ENCODE measurements around the gene CCT2. TPM values are rescaled to one million over a fixed set of nuclear protein-coding genes. Genes with fewer than 3 reads are reported as not detected.

CCT2 gene
- total and polyA plus RNA-seq, 2 of the 8 experiments (the other 6 are each of a cell fraction or from before 2014, with no cell fraction given) = 244 to 419 TPM

- TF ChIP-seq, protein P1, sequence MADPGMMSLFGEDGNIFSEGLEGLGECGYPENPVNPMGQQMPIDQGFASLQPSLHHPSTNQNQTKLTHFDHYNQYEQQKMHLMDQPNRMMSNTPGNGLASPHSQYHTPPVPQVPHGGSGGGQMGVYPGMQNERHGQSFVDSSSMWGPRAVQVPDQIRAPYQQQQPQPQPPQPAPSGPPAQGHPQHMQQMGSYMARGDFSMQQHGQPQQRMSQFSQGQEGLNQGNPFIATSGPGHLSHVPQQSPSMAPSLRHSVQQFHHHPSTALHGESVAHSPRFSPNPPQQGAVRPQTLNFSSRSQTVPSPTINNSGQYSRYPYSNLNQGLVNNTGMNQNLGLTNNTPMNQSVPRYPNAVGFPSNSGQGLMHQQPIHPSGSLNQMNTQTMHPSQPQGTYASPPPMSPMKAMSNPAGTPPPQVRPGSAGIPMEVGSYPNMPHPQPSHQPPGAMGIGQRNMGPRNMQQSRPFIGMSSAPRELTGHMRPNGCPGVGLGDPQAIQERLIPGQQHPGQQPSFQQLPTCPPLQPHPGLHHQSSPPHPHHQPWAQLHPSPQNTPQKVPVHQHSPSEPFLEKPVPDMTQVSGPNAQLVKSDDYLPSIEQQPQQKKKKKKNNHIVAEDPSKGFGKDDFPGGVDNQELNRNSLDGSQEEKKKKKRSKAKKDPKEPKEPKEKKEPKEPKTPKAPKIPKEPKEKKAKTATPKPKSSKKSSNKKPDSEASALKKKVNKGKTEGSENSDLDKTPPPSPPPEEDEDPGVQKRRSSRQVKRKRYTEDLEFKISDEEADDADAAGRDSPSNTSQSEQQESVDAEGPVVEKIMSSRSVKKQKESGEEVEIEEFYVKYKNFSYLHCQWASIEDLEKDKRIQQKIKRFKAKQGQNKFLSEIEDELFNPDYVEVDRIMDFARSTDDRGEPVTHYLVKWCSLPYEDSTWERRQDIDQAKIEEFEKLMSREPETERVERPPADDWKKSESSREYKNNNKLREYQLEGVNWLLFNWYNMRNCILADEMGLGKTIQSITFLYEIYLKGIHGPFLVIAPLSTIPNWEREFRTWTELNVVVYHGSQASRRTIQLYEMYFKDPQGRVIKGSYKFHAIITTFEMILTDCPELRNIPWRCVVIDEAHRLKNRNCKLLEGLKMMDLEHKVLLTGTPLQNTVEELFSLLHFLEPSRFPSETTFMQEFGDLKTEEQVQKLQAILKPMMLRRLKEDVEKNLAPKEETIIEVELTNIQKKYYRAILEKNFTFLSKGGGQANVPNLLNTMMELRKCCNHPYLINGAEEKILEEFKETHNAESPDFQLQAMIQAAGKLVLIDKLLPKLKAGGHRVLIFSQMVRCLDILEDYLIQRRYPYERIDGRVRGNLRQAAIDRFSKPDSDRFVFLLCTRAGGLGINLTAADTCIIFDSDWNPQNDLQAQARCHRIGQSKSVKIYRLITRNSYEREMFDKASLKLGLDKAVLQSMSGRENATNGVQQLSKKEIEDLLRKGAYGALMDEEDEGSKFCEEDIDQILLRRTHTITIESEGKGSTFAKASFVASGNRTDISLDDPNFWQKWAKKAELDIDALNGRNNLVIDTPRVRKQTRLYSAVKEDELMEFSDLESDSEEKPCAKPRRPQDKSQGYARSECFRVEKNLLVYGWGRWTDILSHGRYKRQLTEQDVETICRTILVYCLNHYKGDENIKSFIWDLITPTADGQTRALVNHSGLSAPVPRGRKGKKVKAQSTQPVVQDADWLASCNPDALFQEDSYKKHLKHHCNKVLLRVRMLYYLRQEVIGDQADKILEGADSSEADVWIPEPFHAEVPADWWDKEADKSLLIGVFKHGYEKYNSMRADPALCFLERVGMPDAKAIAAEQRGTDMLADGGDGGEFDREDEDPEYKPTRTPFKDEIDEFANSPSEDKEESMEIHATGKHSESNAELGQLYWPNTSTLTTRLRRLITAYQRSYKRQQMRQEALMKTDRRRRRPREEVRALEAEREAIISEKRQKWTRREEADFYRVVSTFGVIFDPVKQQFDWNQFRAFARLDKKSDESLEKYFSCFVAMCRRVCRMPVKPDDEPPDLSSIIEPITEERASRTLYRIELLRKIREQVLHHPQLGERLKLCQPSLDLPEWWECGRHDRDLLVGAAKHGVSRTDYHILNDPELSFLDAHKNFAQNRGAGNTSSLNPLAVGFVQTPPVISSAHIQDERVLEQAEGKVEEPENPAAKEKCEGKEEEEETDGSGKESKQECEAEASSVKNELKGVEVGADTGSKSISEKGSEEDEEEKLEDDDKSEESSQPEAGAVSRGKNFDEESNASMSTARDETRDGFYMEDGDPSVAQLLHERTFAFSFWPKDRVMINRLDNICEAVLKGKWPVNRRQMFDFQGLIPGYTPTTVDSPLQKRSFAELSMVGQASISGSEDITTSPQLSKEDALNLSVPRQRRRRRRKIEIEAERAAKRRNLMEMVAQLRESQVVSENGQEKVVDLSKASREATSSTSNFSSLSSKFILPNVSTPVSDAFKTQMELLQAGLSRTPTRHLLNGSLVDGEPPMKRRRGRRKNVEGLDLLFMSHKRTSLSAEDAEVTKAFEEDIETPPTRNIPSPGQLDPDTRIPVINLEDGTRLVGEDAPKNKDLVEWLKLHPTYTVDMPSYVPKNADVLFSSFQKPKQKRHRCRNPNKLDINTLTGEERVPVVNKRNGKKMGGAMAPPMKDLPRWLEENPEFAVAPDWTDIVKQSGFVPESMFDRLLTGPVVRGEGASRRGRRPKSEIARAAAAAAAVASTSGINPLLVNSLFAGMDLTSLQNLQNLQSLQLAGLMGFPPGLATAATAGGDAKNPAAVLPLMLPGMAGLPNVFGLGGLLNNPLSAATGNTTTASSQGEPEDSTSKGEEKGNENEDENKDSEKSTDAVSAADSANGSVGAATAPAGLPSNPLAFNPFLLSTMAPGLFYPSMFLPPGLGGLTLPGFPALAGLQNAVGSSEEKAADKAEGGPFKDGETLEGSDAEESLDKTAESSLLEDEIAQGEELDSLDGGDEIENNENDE (IDR thresholded peaks at IDR 0.05; ENCODE audit: insufficient replicate concordance, low read length) = no peak
- TF ChIP-seq KDM5A (IDR thresholded peaks at IDR 0.05; ENCODE audit: low read length) = no peak
- no peak for TF ChIP-seq RNF2 (IDR thresholded peaks at IDR 0.05; ENCODE audit: borderline replicate concordance, low read depth, low read length, missing control alignments, poor library complexity, severe bottlenecking)
Observed at GRCh38 chr12:69600804-69601203, 15.5 kb downstream of the CCT2 start (continued).
